CD14-positive monocyte (primary cell): Measurements from ENCODE around the gene ARVCF. TPM values are rescaled to one million over a fixed set of nuclear protein-coding genes. Genes with fewer than 3 reads are reported as not detected.

Experiments
- DNase-seq, 3 donors: peaks; one replicate each; pipeline ENCODE4 v3.0.0-alpha.2; 2011 to 2022
- H2AFZ ChIP-seq: 2 replicates; pipeline ENCODE4 v1.6.0; 2012; ENCODE audit warnings: mild to moderate bottlenecking, low read depth, low read length, inconsistent platforms; ENCODE audit not compliant: insufficient read depth, poor library complexity, severe bottlenecking
- H3K27ac ChIP-seq, 2 donors: 1 replicate in 1 of 2; 2 replicates in 1 of 2; pipeline ENCODE4 v1.5.1; 2012 to 2013; ENCODE audit warnings: low read length in 2 of 2, control low read depth in 1 of 2, inconsistent platforms in 1 of 2, low read depth in 1 of 2, mild to moderate bottlenecking in 1 of 2
- H3K27me3 ChIP-seq, 2 donors: one replicate each; pipeline versions ENCODE4 v1.6.0 to v1.6.1; 2011 to 2013; ENCODE audit warnings: low read length in 2 of 2; ENCODE audit not compliant: control insufficient read depth in 2 of 2, insufficient read depth in 2 of 2
- H3K36me3 ChIP-seq, 2 donors: replicated peaks in 1 of 2; 1 replicate in 1 of 2; 2 replicates in 1 of 2; pipeline versions ENCODE4 v1.5.1 to v1.6.1; 2012 to 2013; ENCODE audit warnings: low read length in 2 of 2, control low read depth in 1 of 2, inconsistent platforms in 1 of 2, mild to moderate bottlenecking in 1 of 2; ENCODE audit not compliant: insufficient read depth in 2 of 2, control insufficient read depth in 1 of 2
- H3K4me1 ChIP-seq, 2 donors: 1 replicate in 1 of 2; 2 replicates in 1 of 2; pipeline versions ENCODE4 v1.5.1 to v1.6.1; 2012 to 2013; ENCODE audit warnings: low read length in 2 of 2, control low read depth in 1 of 2, inconsistent platforms in 1 of 2, mild to moderate bottlenecking in 1 of 2, moderate library complexity in 1 of 2; ENCODE audit not compliant: insufficient read depth in 2 of 2, control insufficient read depth in 1 of 2
- H3K4me2 ChIP-seq: replicated peaks from 2 replicates; pipeline ENCODE3; 2012; ENCODE audit warnings: low read length, moderate library complexity, mild to moderate bottlenecking; ENCODE audit not compliant: poor library complexity, severe bottlenecking; ENCODE audit errors: extremely low read depth
- H3K4me3 ChIP-seq, 3 experiments: fragments of 200-600 bp in 1 of 3; sonication (generic) in 1 of 3; replicated peaks in 1 of 3; 1 replicate in 2 of 3; 2 replicates in 1 of 3; pipeline ENCODE4 v1.5.1; 2011 to 2013; ENCODE audit warnings: low read length in 3 of 3, mild to moderate bottlenecking in 3 of 3, control low read depth in 2 of 3, low read depth in 2 of 3, inconsistent platforms in 1 of 3, moderate library complexity in 1 of 3
- H3K79me2 ChIP-seq: 2 replicates; pipeline ENCODE4 v1.6.0; 2012; ENCODE audit warnings: mild to moderate bottlenecking, control low read depth, inconsistent platforms, low read length, moderate library complexity; ENCODE audit not compliant: insufficient read depth
- H3K9ac ChIP-seq: 2 replicates; pipeline ENCODE4 v1.6.0; 2017; ENCODE audit warnings: low read length, mild to moderate bottlenecking; ENCODE audit not compliant: insufficient read depth, poor library complexity, severe bottlenecking
- H3K9me3 ChIP-seq, 2 donors: replicated peaks in 1 of 2; 1 replicate in 1 of 2; 2 replicates in 1 of 2; pipeline versions ENCODE4 v1.5.1 to v1.6.1; 2012 to 2013; ENCODE audit warnings: low read length in 2 of 2, control low read depth in 1 of 2; ENCODE audit not compliant: control insufficient read depth in 1 of 2, insufficient read depth in 1 of 2
- H4K20me1 ChIP-seq: 2 replicates; pipeline ENCODE4 v1.6.0; 2012; ENCODE audit warnings: mild to moderate bottlenecking, low read length, control low read depth, moderate library complexity; ENCODE audit not compliant: insufficient read depth
- H3K27ac Mint-ChIP-seq, 7 donors: one replicate each; pipeline ENCODE4 v1.8.0; 2020; ENCODE audit warnings: mild to moderate bottlenecking in 7 of 7, mixed read lengths in 7 of 7, moderate library complexity in 6 of 7, inconsistent platforms in 2 of 7
- H3K27me3 Mint-ChIP-seq, 3 donors: one replicate each; pipeline ENCODE4 v1.8.0; 2021 to 2022; ENCODE audit warnings: low read depth in 3 of 3, mild to moderate bottlenecking in 3 of 3, mixed read lengths in 3 of 3, moderate library complexity in 3 of 3, inconsistent platforms in 1 of 3
- H3K36me3 Mint-ChIP-seq, 2 donors: one replicate each; pipeline ENCODE4 v1.8.0; 2020; ENCODE audit warnings: mixed read lengths in 2 of 2, inconsistent platforms in 1 of 2, mild to moderate bottlenecking in 1 of 2
- H3K4me1 Mint-ChIP-seq: one replicate; pipeline ENCODE4 v1.8.0; 2020; ENCODE audit warnings: mild to moderate bottlenecking, mixed read lengths
- H3K4me3 Mint-ChIP-seq, 2 donors: one replicate each; pipeline ENCODE4 v1.8.0; 2020; ENCODE audit warnings: mild to moderate bottlenecking in 2 of 2, mixed read lengths in 2 of 2, moderate library complexity in 1 of 2
- H3K9me3 Mint-ChIP-seq, 7 donors: one replicate each; pipeline ENCODE4 v1.8.0; 2020 to 2022; ENCODE audit warnings: mixed read lengths in 7 of 7, mild to moderate bottlenecking in 6 of 7, moderate library complexity in 6 of 7, inconsistent platforms in 2 of 7
- CTCF ChIP-seq: fragments of 200-600 bp; IDR thresholded peaks from one replicate; pipeline ENCODE4 v1.8.0; 2022; ENCODE audit warnings: antibody characterized with exemption, mild to moderate bottlenecking
- WGBS: methylation state at CpG from one replicate; pipeline ENCODE4 v1.1.5; 2013; ENCODE audit warnings: missing lambda C conversion rate; ENCODE audit not compliant: insufficient coverage; 5-methylcytosine and 5-hydroxymethylcytosine counted together
- intact Hi-C, 2 donors: fragments of 100-400 bp; cut with micrococcal nuclease; formaldehyde crosslinking; loops; one replicate each; pipeline versions ENCODE4 v1.15.0 to v1.15.1; 2023
- polyA plus RNA-seq, 3 donors: library from polyadenylated mRNA; depleted of rRNA in 1 of 3; unstranded in 2 of 3; stranded (reverse) in 1 of 3; fragments of 300-500 nt in 2 of 3; fragments of >200 nt in 1 of 3; fragmentation: Illumina TruSeq in 2 of 3; gene quantifications; 1 replicate in 2 of 3; 2 replicates in 1 of 3; pipeline ENCODE4 v1.2.3, GENCODE V29; 2012 to 2021

ARVCF gene
- polyA plus RNA-seq, 3 donors, result 0.31 to 2.6 (median 0.44) TPM

GRCh38 chr22:19992481-19992911 is 24.1 kb downstream of the ARVCF start:
- WGBS, result 93% methylated on average over 5 of the region's 7 CpGs
- H3K36me3 ChIP-seq, result no peaks in the 10 kb centered on the region
- Mint-ChIP-seq H3K4me1 (no peaks in the 10 kb centered on the region), H3K9me3 (peaks cover 0 to 2% (median 0%) of the 10 kb centered on the region in 7 donors), H3K4me3 (no peak overlapping the region), H3K27ac (no peak overlapping the region), H3K27me3 (peaks cover 0 to 13% (median 0%) of the 10 kb centered on the region in 3 donors), H3K36me3 (no peaks in the 10 kb centered on the region)
- TF ChIP-seq CTCF, result no peak
- H3K27me3 ChIP-seq, result no peaks in the 10 kb centered on the region
- no peak overlapping the region for H3K9ac ChIP-seq
- DNase-seq, result no peak
- no peak overlapping the region for H3K4me2 ChIP-seq
- no peaks in the 10 kb centered on the region for H3K9me3 ChIP-seq
- no peak overlapping the region for H3K4me3 ChIP-seq
- intact Hi-C loops, result no loop called here
- no peak overlapping the region for H3K27ac ChIP-seq
- no peaks in the 10 kb centered on the region for H3K4me1 ChIP-seq
- no peak overlapping the region for H2AFZ ChIP-seq
- H3K79me2 ChIP-seq, result no peaks in the 10 kb centered on the region
- no peaks in the 10 kb centered on the region for H4K20me1 ChIP-seq

- Histone ChIP-seq H2AFZ (no peak overlapping the region), H3K27me3 (no peaks in the 10 kb centered on the region), H3K36me3 (no peaks in the 10 kb centered on the region), H3K4me2 (no peak overlapping the region), H3K27ac (no peak overlapping the region), H3K4me1 (peaks cover 0 to under 1% of the 10 kb centered on the region in 2 donors), H3K4me3 (no peak overlapping the region), H3K9ac (no peak overlapping the region), H3K9me3 (no peaks in the 10 kb centered on the region), H4K20me1 (no peaks in the 10 kb centered on the region), H3K79me2 (no peaks in the 10 kb centered on the region)
- WGBS, result 97% methylated on average over 19 of the region's 23 CpGs
- TF ChIP-seq CTCF, result no peak
- H3K27ac Mint-ChIP-seq, result no peak overlapping the region
- peaks cover 0 to 3% (median 0%) of the 10 kb centered on the region in 7 donors for H3K9me3 Mint-ChIP-seq
- no peak overlapping the region for H3K4me3 Mint-ChIP-seq
- DNase-seq, result no peak
- H3K27me3 Mint-ChIP-seq, result peaks cover 0 to 12% (median 0%) of the 10 kb centered on the region in 3 donors
- no peaks in the 10 kb centered on the region for H3K36me3 Mint-ChIP-seq
- intact Hi-C loops, result no loop called here
- no peaks in the 10 kb centered on the region for H3K4me1 Mint-ChIP-seq
These were observed 24.8 kb downstream of the ARVCF start for GRCh38 chr22:19991645-19992451.
